Left forelimb (tissue), 1 donor: ENCODE data around the gene COX5B.
"Not testable (repeated sequence)": the region's sequence is repeated elsewhere in the genome, so short reads cannot be mapped to it uniquely, and the experiment has no call there.

ENCODE experiments used
- DNase-seq: peaks from one replicate; pipeline ENCODE4 v3.0.0-alpha.2; 2018; ENCODE audit warnings: low spot score

Gene COX5B

GRCh38 chr2:97673182-97673914, 27.5 kb downstream of the COX5B start:
- DNase-seq = no peak

- DNase-seq = no peak
These were observed 28.0 kb downstream of the COX5B start for GRCh38 chr2:97673915-97674283.

- no peak for DNase-seq
These were observed 29.7 kb downstream of the COX5B start for GRCh38 chr2:97675430-97676113.

GRCh38 chr2:97676620-97677019, 30.8 kb downstream of the COX5B start:
- DNase-seq = no peak

- no peak for DNase-seq
These were observed 31.6 kb downstream of the COX5B start for GRCh38 chr2:97677480-97677879.

GRCh38 chr2:97678298-97678697, 32.4 kb downstream of the COX5B start:
- DNase-seq = no peak

- not testable (repeated sequence) for DNase-seq
These were observed 41.4 kb downstream of the COX5B start for GRCh38 chr2:97687235-97687634.

GRCh38 chr2:97688062-97688827, 42.4 kb downstream of the COX5B start:
- no peak for DNase-seq

- DNase-seq = no peak
These were observed 45.3 kb downstream of the COX5B start for GRCh38 chr2:97691166-97691565.

GRCh38 chr2:97693476-97693875, 47.6 kb downstream of the COX5B start:
- DNase-seq = no peak

- DNase-seq = no peak
These were observed 49.9 kb downstream of the COX5B start for GRCh38 chr2:97695744-97696143.

GRCh38 chr2:97697252-97698235, 51.7 kb downstream of the COX5B start:
- DNase-seq = peak; percentile 89
